Activated CD8-positive, alpha-beta memory T cell treated with anti-CD3 and anti-CD28 coated beads, Interleukin-2, amount 50 U/mL, for 48 hours (primary cell): ENCODE results near the gene TSPAN1.

Source experiments
- DNase-seq: peaks from one replicate; pipeline ENCODE4 v3.0.0-alpha.2; 2020

TSPAN1 gene, protein sequence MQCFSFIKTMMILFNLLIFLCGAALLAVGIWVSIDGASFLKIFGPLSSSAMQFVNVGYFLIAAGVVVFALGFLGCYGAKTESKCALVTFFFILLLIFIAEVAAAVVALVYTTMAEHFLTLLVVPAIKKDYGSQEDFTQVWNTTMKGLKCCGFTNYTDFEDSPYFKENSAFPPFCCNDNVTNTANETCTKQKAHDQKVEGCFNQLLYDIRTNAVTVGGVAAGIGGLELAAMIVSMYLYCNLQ

DNA sequence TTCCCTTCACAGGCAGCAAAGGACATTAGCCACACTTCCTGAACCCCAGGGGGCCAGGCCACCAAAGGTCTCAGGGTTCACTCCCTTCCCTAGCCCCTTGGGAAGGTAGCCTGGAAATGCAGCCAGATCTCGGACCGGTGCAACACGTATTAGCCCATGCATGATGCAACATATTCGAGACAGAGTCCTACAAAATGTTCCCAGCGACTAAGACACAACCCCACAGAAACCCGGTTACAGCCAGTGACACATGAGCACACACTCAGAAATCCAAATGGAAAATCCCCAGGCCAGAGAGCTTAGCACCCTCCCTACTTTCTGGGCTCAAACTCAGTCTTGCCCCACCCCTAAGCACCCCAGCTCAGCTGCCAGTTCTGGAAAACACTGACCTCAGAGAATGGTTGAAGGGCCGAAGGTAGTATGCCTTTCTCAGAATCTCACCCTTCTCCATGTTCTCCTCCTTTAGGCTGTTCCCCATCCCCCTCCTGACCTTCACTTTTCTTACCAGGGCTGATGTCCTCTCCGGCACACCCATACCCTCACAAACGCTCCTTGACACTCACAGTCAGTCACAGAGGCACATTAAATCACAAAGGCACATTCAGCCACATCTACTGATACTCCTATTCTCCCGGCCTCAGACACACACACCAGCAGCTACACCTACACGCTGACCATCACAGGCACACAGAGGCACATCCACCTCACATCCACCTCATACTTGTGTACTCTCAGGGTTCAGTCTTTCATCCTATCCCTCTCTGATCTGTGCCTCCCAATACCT lies at the start of gene TSPAN1:
Gene TSPAN1, plus strand, starts transcription at position 640 of the 784 bp plus-strand sequence. CDS start 6,021 bp downstream, outside the sequence.
- no peak for DNase-seq

DNA sequence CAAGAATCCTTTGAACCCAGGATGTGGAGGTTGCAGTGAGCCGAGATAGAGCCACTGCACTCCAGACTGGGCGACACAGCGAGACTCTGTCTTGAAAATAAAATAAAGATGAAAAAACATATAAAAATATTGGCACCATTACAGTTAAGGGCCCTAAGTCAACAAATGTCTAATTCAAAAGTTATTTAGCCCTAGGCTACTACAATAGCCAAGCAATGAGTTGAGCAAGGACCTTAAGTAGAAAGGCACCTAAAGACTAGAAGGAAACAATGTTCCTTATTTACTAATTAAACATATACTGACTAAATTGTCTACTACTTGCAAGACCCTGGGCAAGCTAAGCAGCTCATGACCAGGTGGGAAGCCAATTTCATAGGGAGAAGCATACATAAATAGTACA lies 46.5 kb upstream of the TSPAN1 start:
- DNase-seq: no peak

DNA sequence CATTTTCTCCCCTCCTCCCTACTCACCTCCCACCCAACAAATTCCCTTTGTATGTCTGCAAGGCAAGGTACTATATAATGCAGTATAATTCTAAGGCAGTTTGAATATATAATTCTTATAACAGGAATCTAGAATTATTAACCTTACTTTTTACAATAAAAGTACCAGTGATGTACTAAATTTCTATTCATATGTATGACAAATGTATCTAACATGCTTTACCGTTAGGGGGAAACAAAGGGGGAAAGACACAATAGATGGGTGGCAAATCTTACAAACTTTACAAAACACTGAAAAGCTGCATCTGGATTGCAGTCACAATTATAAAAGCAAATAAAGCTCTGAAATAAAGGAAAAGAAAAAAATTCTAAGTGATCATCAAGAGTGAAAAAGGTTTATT lies 44.8 kb upstream of the TSPAN1 start:
- no peak for DNase-seq

DNA sequence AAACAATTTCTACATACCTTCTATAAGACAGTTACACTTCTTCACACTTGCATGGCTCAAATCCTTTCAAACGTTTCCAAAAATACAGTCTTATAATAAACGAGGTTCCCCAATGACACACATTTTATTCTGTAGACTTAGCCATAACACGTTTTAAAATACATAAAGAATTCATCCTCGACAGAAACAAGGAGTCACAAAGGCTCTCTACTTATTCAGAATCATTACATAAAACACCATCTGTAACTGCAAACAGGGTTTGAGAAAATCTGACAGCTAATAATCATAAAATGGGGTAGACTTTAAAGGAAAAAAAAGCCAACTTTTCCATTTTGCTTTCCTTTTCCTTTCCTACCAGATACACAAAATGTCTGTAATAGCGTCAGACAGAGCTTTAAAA lies 44.3 kb upstream of the TSPAN1 start:
- DNase-seq: no peak

DNA sequence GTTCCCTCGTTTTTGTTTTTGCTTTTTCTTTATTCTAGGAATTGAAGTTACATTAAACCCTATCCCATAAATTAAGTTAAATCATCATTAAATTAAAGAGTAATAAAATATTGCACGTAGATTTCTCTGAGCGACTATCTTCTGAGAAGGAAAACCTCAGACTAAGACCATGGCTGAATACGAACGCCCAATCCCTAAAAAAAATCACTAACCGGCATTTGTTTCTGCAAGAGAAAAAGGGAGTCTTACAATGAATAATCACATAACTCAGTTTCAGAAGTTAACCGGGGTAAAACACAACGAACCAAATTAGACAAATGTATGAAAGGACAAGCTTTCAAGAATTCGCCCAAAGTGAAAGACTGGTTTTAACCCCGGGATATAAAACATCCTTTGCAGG lies 43.8 kb upstream of the TSPAN1 start:
- DNase-seq: no peak

DNA sequence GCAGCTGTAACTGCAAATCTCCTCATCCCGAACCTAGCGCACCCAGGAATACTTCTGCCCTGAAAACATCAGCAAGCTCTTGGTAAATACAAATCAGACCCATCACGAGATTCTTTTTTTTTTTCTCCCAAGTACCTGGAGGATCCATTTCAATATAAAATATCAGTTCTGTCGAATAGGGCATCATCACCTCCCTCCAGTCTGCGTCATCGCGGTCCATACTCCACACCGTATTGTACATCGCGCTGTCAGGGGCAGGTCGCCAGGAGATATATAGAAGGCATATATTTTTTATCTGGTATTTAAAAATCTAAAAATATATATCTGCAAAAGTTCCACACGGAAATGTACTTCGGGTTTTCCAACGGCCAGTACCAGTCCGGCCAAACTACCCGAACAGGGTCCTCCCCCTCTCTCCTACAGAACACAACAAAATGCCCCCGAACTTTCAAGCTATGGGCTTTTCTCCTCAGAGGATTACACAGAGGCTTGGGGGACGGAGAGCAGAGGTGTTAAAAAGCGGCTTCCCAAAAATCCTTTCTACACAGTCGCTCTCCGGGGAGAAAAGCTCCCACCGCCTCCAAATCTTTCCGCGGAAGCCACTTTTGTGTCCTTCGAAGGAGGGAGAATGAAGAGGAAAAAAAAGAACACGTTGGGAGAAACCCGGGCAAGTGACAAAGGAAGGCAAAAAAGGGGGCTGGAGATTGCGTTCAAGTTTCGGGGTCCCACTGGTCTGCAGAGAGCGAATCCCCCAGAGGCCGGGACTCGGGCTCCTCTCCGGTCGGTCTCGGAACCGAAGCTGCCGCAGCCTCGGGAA lies 43.0 kb upstream of the TSPAN1 start:
- peak; percentile 56 for DNase-seq

DNA sequence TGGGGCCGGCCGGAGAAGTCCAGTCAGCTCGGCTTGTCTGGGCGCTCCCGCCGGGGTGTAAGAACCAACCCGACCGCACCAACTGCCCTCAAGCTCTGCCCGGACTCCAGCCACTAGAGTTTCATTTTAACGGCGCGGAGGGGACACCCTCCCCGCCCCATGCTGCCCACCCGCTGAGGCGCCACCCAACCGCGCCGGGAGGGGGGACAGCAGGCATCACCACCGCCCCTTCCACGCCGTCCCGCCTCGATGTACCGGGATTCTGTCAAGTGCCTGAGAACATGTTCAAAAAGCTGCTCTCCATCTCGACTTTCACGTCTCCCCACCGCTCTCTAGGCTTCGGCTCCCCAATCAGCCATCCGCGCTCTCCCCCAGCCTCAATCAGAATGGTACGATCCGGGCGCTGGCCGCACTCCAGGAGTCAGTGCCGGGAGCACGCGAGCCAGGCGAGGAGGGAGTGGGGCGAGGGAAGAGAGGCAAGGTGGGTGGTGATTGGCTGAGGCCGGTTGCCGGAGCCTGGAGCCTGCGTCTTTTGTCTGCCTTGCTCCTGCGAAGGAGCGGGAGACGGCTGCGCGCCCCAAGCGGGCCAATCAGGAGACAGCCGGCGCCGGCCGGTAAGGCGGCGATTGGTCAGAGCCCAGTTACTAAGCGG lies 42.2 kb upstream of the TSPAN1 start, which contains the start of gene PIK3R3:
Gene PIK3R3, minus strand, starts transcription at position 101 of the 652 bp plus-strand sequence. CDS start 677 bp downstream, outside the sequence.
- peak; percentile 91 for DNase-seq

DNA sequence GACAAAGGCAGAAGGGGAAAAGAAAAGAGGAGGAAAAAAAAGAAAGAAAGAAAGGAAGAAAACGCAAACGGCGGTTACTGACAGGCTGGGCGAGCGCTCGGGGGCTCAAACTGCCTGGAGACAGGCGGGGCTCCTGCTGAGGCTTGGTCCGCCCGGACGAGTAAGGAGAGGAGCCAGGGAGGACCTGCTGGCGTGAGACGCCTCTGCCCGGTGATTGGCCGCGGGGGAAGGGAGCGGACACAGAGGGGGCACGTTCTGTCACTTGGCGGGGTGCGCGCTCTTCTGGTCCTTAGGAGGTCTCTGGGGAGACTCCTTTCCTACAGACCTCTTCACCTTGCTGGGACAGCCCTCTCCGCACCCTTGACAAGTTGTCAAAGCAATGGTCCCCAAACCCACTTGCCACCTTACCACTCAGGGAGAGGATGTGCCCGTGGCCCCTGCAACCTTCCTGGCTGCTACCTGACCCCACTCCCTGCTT lies 41.7 kb upstream of the TSPAN1 start:
- DNase-seq: no peak

DNA sequence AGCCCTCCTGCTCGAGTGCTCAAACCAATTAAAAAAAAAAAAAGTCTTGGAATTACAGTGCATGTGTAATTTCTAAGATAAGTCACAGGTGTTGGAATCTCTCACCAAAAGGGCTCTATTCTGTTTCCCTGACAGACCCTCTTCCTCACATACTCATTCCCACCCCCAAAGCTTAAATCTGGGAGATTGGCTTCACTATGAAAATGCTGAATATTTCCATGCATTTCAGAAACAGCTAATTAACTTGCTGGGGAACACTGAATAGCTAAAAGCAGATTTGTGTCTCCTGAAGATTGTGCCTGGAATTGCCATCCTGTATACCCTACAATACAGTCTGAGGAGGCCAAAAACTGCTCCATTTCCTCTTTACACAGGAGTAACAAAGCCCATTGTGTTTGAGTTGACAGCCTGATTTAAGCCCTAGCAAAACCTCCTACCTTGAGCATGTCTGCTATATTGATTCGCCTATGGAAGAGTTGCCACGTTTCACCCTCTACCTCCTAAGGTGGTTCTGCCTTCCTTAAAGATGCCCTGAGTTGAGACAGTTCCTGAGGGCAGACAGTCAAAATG lies 41.0 kb upstream of the TSPAN1 start:
- no peak for DNase-seq

DNA sequence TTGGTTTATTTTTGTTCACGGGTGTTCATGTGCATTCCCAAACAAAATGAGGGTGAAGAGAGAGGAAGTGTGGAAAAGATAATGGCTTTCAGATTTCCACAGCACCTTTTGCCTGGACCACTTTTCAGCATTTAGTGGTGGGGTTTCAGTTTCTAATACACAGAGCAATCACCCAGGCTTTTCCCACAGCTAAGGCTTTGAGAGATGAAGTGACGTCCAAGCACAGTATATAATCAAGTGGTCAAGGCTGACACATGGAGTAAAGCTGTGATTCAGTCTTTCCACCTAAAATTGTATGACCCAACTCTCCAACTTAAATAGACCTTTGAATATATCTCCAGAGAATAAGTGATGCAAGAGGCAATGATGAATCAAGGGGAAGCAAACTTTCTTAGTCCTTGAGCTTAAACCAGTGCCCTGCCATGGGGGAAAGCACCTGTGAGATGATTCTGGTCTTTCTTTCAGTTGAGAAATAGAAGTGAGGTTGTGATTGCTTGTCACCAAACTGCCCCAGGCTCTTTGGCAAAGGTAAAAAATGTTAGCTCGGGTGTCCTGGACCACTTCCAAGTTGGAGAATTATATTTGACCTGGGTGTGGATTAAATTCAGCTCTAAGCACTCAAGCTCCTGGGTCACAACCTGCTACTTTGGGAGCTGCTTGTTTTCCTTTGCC lies 40.1 kb upstream of the TSPAN1 start:
- DNase-seq: no peak

DNA sequence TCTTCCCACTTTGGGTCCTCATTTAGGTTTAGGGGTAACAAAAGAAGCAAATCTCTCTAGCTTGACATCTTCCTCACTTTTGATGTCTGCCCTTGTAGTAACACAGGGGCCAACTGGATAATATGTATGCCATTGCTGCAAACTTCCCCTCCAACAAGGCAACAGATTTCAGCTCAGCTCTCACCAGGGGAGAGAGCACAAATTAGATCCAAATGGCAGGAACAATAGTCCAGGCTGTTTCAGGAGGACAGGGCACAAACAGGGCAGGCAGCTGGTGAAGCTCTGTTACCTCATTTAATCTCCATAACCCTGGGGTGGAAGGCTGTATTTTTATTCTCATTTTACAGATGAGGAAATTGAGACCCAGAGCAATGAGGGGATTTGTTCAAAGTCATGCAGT lies 38.2 kb upstream of the TSPAN1 start:
- DNase-seq: no peak

DNA sequence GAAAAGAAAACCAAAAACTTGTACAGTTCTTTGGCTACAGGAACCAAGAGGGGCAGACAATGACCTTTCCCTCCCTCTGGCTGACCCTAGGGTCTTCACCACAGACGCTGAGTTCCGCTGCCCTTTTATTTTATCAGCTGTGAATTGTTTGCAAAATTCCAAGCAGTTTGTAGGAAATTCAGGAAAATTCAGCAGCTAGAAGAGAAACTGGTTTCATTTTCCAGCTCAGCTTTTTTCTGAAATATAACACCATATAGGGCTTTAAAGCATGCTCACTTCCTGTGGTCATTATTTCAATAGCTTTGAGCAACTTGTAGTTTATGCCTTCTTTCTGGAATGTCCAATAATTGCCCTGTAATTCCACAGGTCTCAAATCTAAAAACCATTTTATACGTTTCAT lies 37.0 kb upstream of the TSPAN1 start:
- DNase-seq: no peak

DNA sequence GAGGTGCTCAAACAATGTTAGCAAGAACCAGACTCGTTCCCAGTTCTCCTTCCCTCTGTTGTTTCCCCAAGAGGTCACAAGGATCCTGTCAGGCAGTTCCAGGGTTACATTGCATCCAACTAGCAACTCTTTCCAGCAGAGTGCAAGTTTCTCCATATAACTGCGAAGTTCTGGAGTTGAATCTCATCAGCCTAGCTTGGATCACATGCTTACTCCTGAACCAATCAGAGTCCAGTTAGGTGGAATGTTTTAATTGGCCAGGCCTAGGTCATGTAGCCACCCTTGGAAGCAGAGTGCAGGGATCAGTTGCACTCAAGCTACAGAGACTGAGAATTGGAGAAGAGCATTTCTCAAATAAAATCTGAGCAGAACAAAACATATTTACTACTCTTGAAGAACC lies 26.6 kb upstream of the TSPAN1 start:
- no peak for DNase-seq

DNA sequence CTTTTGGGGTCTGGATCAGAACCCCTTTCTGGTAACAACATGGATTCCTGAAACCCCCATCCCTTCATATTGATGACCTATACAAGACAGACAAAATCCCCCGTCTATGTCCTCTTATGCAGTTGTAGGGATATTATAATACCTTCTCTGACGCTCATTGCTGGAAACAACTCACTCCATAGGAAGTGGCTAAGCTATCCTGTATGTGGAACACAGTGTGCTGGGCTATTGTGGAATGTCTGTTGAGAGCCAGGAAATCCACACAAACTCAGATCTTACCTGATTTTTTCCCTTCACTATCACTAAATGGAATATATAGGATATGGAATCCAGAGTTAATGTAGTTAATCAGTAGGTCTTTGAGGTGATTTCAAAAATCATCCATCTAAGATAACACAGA lies 24.8 kb upstream of the TSPAN1 start:
- DNase-seq: no peak

DNA sequence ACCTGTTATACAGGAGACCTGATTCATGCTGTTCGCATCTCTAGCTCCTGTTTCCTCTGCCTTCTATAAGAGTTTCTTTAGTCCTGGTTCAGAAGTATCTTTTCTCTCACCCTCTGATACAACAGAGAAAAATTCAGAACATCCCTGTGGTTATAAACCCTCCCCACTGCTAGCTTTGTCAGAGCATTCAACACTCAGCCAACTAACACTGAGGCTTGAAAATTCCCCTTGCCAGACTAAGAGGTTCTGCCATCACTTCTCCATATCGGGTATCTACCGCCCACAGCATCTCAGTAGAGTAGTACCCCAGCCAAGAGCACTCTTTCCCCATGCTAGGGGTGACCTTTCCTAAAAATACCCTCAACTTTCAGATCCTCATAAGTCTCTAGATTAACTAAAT lies 22.9 kb upstream of the TSPAN1 start:
- DNase-seq: no peak

DNA sequence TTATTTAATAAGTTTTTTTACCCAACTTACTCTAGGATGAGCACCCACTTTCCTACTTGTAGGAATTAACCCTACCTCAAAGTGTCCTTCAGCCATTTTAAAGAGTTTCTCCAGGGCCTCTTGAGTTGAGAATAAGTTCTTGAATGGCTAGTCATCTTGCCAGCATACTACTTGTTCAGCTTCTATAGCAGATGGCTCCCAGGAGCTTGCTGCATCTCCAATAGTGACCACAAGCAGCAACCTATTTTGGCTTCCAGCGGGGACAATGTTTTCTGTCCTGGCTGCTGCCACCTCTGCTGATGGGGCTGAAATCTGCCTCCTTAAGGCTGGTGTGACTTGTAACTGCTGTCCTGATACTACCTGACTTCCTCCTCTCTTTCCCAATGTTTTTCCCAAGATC lies 21.7 kb upstream of the TSPAN1 start:
- no peak for DNase-seq

DNA sequence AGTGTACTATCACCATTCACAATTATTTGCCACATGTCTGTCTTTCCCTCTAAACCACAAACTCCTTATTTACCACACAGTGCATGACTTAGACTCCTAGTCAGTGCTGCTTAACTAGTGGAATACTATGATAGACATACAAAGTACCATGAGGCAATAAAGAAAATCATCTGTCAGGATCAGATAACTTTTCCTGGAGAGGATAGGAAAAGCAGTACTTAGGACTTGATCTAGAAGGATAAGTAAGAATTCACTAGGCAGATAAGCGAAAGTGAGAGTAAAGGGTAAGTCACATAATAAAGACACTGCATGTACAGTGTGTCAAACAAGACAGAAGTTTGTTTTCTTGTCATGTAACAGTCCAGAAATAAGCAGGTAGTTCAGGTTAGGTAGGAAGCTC lies 21.2 kb upstream of the TSPAN1 start:
- no peak for DNase-seq

DNA sequence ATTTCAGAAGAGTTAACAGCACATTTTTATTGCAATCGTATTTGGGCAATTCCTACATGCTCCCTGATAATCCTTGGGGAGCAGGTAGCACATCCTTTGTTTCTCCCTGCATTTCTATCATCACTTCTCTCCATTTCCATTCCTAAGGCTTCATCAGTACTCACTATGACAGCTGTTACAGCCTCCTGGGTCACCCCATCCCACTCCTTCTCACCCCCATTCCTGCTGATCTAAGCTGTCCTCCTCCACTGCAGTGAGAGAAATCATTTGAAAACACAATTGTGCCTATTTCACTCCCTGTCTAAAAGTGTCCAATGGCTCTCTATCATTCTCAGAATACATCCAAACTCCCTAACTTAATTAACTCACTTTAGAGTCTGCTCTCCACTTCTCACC lies 17.0 kb upstream of the TSPAN1 start:
- no peak for DNase-seq

DNA sequence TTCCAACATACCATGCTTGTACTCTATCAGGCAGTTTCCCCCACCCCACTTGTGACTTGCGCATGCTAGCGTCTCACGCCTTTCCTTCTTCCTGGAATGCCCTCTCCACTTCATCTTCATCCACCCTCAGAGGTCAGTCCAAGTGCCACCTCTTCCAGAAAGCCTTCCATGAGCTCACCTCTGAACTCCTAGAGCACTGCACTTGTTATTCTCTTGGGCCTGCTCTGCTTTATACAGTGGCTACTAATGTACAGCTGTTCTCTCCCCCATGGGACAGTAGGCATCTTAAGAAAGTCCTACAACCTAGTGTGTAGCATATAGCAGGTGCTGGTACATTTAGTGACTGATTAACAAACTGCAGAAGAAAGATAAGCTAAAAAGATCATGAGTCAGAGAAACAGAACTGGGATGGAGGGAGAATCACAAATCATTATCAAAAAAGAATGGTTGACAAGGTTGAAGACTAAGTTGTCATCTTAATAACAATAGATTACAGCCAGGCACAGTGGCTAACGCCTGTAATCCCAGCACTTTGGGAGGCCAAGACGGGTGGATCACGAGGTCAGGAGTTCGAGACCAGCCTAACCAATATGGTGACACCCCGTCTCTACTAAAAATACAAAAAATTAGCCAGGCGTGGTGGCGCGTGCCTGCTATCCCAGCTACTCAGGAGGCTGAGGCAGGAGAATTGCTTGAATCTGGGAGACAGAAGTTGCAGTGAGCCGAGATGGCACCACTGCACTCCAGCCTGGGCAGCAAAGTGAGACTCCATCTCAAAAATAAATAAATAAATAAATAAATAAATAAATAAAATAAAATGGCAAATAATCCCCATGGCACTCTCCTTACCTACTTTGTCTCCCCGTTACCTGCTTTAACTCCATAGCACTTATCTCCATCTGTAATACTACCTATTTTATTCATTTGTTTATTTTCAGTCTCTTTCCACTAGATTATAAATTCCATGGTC lies 16.3 kb upstream of the TSPAN1 start:
- DNase-seq: no peak

DNA sequence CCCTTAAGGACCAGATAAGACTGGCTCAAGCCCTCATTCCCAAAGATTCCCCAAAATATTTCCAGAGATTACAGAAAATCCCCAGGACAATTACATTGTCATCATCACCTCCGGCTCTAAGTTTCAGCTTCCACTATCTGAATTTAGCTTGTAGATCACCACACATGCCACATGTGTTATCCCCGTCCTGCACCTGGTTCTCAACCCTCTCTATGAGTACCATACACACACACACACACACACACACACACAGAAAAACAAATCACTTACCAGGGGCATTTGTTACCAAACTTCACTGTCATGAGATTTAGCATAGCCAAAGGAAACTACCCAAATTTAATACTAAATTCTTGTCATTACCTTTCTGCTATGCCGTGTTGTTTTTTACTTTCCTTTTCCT lies 15.4 kb upstream of the TSPAN1 start:
- no peak for DNase-seq

DNA sequence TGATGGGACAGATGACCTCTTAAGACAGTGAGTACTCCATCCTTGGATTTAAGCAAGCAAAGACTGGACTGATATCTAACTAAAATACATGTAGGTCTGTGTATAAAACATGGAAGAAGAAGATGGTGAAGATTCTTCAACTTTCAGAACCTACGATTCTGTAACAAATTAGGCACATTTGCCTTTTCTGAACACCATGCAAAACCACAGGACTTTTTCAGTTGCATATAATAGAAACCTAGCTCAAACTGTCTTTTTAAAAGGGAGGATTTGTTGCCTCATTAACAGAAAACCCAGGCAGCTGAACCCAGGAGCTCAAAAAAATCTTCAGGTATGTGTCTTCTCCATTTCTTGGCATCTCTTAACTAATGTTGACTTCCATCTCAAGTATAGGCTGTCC lies 14.7 kb upstream of the TSPAN1 start:
- DNase-seq: no peak
